Astrocyte of the cerebellum (primary cell): Measurements from ENCODE around the gene DMD.

Experiments used
- DNase-seq: peaks from one replicate; pipeline ENCODE4 v3.0.0-alpha.2; 2011; ENCODE audit warnings: low read depth
- H3K4me3 ChIP-seq: 2 replicates; pipeline ENCODE4 v1.5.1; 2011; ENCODE audit warnings: mild to moderate bottlenecking, low read depth, low read length, moderate library complexity
- CTCF ChIP-seq: IDR thresholded peaks from 2 replicates; pipeline ENCODE4 v1.5.1; 2012; ENCODE audit warnings: low read length, low read depth, moderate library complexity, mild to moderate bottlenecking; ENCODE audit errors: missing control alignments
- in situ Hi-C: cut with HindIII; loops from 2 replicates; pipeline ENCODE4 v1.10.0; 2017; ENCODE audit warnings: low sequenced_read_pairs

The DMD gene

GRCh38 chrX:31302573-31303075, 1908.7 kb downstream of the DMD start:
- in situ Hi-C loops = no loop called here
- no peak for TF ChIP-seq CTCF
- no peak overlapping the region for H3K4me3 ChIP-seq
- no peak for DNase-seq

- no peak for TF ChIP-seq CTCF
- H3K4me3 ChIP-seq = no peak overlapping the region
- in situ Hi-C loops = no loop called here
- no peak for DNase-seq
Observed at GRCh38 chrX:31301941-31302340, 1909.4 kb downstream of the DMD start.

GRCh38 chrX:31301203-31301602, 1910.1 kb downstream of the DMD start:
- in situ Hi-C loops = no loop called here
- DNase-seq = no peak
- no peak overlapping the region for H3K4me3 ChIP-seq
- no peak for TF ChIP-seq CTCF

- no peak for DNase-seq
- no peak overlapping the region for H3K4me3 ChIP-seq
- no peak for TF ChIP-seq CTCF
- in situ Hi-C loops = no loop called here
Observed at GRCh38 chrX:31298916-31299315, 1912.4 kb downstream of the DMD start.

- no peak for TF ChIP-seq CTCF
- in situ Hi-C loops = no loop called here
- DNase-seq = no peak
- H3K4me3 ChIP-seq = no peak overlapping the region
Observed at GRCh38 chrX:31297881-31298280, 1913.5 kb downstream of the DMD start.

GRCh38 chrX:31294475-31294874, 1916.9 kb downstream of the DMD start:
- in situ Hi-C loops = no loop called here
- TF ChIP-seq CTCF = no peak
- no peak overlapping the region for H3K4me3 ChIP-seq
- DNase-seq = no peak

GRCh38 chrX:31293409-31293808, 1917.9 kb downstream of the DMD start:
- no peak overlapping the region for H3K4me3 ChIP-seq
- in situ Hi-C loops = no loop called here
- no peak for DNase-seq
- no peak for TF ChIP-seq CTCF
